Lung (tissue), 12 donors: Measurements from ENCODE around the gene KCNT1. TPM values are rescaled to one million over a fixed set of nuclear protein-coding genes. Genes with fewer than 3 reads are reported as not detected.

ENCODE experiments used
- ATAC-seq: fragments of 200-7000 bp; cut with Tn5 transposase; one replicate; pipeline ENCODE4 v1.9.1; 2020; ENCODE audit warnings: moderate number of reproducible peaks; ENCODE audit not compliant: insufficient read depth, low FRiP score
- DNase-seq, 3 donors: peaks; one replicate each; pipeline ENCODE4 v3.0.0-alpha.2; 2013 to 2017
- H3K27ac ChIP-seq, 2 donors: one replicate each; pipeline ENCODE4 v1.5.1; 2013; ENCODE audit warnings: mild to moderate bottlenecking in 2 of 2, moderate library complexity in 2 of 2, control low read depth in 1 of 2, inconsistent platforms in 1 of 2, low read depth in 1 of 2, low read length in 1 of 2
- H3K27me3 ChIP-seq, 3 donors: one replicate each; pipeline ENCODE4 v1.5.1; 2013; ENCODE audit warnings: low read length in 2 of 3; ENCODE audit not compliant: control insufficient read depth in 3 of 3, insufficient read depth in 3 of 3
- H3K36me3 ChIP-seq, 4 donors: one replicate each; pipeline ENCODE4 v1.5.1; 2013; ENCODE audit warnings: low read length in 4 of 4, mild to moderate bottlenecking in 1 of 4, moderate library complexity in 1 of 4; ENCODE audit not compliant: control insufficient read depth in 4 of 4, insufficient read depth in 4 of 4
- H3K4me1 ChIP-seq, 5 donors: one replicate each; pipeline ENCODE4 v1.5.1; 2013; ENCODE audit warnings: low read length in 5 of 5, mild to moderate bottlenecking in 2 of 5, moderate library complexity in 1 of 5; ENCODE audit not compliant: control insufficient read depth in 5 of 5, insufficient read depth in 5 of 5
- H3K4me3 ChIP-seq: one replicate; pipeline ENCODE4 v1.5.1; 2013; ENCODE audit warnings: mild to moderate bottlenecking, control low read depth, moderate library complexity
- H3K9ac ChIP-seq, 2 donors: one replicate each; pipeline ENCODE4 v1.5.1; 2013; ENCODE audit warnings: low read length in 2 of 2, control low read depth in 1 of 2; ENCODE audit not compliant: insufficient read depth in 1 of 2
- H3K9me3 ChIP-seq, 4 donors: one replicate each; pipeline ENCODE4 v1.5.1; 2013; ENCODE audit warnings: low read length in 3 of 4, mild to moderate bottlenecking in 1 of 4, moderate library complexity in 1 of 4; ENCODE audit not compliant: control insufficient read depth in 4 of 4, insufficient read depth in 3 of 4
- WGBS, 2 donors: extraction: QIAGEN DNeasy Blood & Tissue Kit; methylation state at CpG; one replicate each; pipeline ENCODE4 v1.1.7; 2013; 5-methylcytosine and 5-hydroxymethylcytosine counted together
- polyA plus RNA-seq, 2 donors: library from polyadenylated mRNA; stranded (reverse); fragments of 200-250 nt; gene quantifications; one replicate each; pipeline ENCODE4 v1.2.1, GENCODE V29; 2013
- total RNA-seq, 2 donors: library from RNA; depleted of rRNA in 1 of 2; stranded (reverse); fragments of >200 nt in 1 of 2; gene quantifications; one replicate each; pipeline ENCODE4 v1.2.1, GENCODE V29; 2014 to 2021
- TF ChIP-seq, protein P1 (sequence below): IDR thresholded peaks from 2 replicates; pipeline ENCODE4 v1.5.1; 2012; ENCODE audit warnings: mild to moderate bottlenecking; ENCODE audit errors: control extremely low read depth, extremely low read depth
- donor health status: control.
- donor health status: control.
- donor health status: Bipolar disorder and iron deficiency.
- donor health status: healthy.
- donor health status: DM: yes; HTN: yes; CAD: no.

The KCNT1 gene
- total and polyA plus RNA-seq, 4 donors: 0.06 to 0.28 (median 0.11) TPM

DNA sequence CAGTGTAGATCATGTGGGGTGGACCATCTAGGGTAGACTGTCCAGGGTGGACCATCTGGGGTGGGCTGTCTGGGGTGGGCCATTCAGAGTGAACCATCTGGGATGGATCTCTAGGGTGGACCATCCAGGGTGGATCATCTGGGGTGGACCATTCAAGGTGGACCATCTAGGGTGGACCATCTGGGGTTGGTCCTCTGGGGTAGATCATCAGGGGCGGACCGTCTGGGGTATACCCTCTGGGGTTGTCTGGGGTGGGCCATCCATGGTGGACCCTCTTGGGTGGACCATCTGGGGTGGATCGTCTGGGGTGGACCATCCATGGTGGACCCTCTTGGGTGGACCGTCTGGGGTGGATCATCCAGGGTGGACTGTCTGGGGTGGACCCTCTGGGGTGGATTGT is 64.3 kb downstream of the KCNT1 start:
- peaks cover 0 to 17% (median 2%) of the 10 kb centered on the region in 4 donors for H3K9me3 ChIP-seq
- H3K36me3 ChIP-seq: no peaks in the 10 kb centered on the region
- WGBS, 2 donors: 95 to 96% methylated on average over 4 of the region's 4 CpGs
- TF ChIP-seq, protein P1, sequence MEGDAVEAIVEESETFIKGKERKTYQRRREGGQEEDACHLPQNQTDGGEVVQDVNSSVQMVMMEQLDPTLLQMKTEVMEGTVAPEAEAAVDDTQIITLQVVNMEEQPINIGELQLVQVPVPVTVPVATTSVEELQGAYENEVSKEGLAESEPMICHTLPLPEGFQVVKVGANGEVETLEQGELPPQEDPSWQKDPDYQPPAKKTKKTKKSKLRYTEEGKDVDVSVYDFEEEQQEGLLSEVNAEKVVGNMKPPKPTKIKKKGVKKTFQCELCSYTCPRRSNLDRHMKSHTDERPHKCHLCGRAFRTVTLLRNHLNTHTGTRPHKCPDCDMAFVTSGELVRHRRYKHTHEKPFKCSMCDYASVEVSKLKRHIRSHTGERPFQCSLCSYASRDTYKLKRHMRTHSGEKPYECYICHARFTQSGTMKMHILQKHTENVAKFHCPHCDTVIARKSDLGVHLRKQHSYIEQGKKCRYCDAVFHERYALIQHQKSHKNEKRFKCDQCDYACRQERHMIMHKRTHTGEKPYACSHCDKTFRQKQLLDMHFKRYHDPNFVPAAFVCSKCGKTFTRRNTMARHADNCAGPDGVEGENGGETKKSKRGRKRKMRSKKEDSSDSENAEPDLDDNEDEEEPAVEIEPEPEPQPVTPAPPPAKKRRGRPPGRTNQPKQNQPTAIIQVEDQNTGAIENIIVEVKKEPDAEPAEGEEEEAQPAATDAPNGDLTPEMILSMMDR: no peak
- H3K4me1 ChIP-seq: no peaks in the 10 kb centered on the region
- H3K9ac ChIP-seq: no peak overlapping the region
- H3K27ac ChIP-seq: no peak overlapping the region
- DNase-seq (no peak), ATAC-seq (no peak)
- no peaks in the 10 kb centered on the region for H3K27me3 ChIP-seq
- no peak overlapping the region for H3K4me3 ChIP-seq

DNA sequence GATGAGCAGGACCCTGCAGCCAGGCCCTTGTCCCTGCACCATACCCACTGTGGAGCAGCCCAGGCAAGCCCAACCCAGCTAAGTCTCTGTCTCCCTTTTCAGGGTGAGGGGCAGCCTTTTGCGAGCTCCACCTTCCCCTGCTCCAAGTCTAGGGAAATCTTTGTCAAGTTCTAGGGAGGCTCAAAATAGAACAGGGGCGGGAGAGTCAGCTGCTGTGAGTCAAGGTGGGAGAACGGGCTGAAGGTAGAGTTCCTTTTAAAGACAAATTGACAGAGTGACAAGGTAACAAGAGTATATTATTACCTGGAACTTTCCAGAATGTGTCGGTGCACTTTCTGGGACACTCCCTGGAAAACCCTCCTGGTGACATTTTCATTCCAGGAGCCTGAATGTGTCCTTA is 64.7 kb downstream of the KCNT1 start:
- no peak for ATAC-seq
- Histone ChIP-seq H3K27ac (no peak overlapping the region), H3K4me3 (no peak overlapping the region), H3K27me3 (no peaks in the 10 kb centered on the region), H3K9me3 (peaks cover 0 to 17% (median 2%) of the 10 kb centered on the region in 4 donors), H3K4me1 (no peaks in the 10 kb centered on the region), H3K36me3 (no peaks in the 10 kb centered on the region), H3K9ac (no peak overlapping the region)
- WGBS, 2 donors: 91 to 95% methylated on average over 4 of the region's 4 CpGs
- no peak for DNase-seq
- TF ChIP-seq, protein P1: no peak

DNA sequence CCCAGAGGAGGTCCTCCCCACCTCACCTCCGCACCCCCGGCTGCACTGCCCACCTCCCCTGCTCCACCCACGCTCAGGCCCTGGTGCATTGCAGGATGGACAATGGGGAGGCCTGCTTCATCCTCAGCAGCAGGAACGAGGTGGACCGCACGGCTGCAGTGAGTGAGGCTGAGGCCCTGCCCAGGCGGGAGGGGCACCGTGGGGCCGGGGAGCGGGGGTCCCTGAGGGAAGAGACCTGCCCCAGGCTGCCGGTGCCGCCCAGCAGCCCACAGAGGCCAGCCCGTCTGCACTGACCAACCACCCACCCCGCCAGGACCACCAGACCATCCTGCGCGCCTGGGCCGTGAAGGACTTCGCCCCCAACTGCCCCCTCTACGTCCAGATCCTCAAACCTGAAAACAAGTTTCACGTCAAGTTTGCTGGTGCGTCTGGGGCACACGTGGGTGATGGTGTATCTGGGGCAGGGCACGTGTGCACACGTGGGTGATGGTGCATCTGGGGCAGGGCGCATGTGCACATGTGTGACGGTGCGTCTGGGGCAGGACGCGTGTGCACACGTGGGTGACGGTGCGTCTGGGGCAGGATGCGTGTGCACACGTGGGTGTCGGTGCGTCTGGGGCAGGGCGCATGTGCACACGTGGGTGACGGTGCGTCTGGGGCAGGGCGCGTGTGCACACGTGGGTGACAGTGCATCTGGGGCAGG is 66.7 kb downstream of the KCNT1 start:
- WGBS, 2 donors: 87 to 93% methylated on average over 41 to 43 of the region's 43 CpGs
- Histone ChIP-seq H3K9me3 (peaks cover 0 to 17% (median 2%) of the 10 kb centered on the region in 4 donors), H3K27me3 (peaks cover 0 to 5% (median 0%) of the 10 kb centered on the region in 3 donors), H3K27ac (no peak overlapping the region), H3K4me3 (no peak overlapping the region), H3K9ac (no peak overlapping the region), H3K36me3 (no peaks in the 10 kb centered on the region), H3K4me1 (no peaks in the 10 kb centered on the region)
- TF ChIP-seq, protein P1: no peak
- ATAC-seq (no peak), DNase-seq (no peak)
